ENCODE measurements around the gene USP43. TPM values are rescaled to one million over a fixed set of nuclear protein-coding genes. Genes with fewer than 3 reads are reported as not detected.

Gene USP43
- total and polyA plus RNA-seq, 4 donors: 0.33 to 0.88 TPM; not detected in 2

DNA sequence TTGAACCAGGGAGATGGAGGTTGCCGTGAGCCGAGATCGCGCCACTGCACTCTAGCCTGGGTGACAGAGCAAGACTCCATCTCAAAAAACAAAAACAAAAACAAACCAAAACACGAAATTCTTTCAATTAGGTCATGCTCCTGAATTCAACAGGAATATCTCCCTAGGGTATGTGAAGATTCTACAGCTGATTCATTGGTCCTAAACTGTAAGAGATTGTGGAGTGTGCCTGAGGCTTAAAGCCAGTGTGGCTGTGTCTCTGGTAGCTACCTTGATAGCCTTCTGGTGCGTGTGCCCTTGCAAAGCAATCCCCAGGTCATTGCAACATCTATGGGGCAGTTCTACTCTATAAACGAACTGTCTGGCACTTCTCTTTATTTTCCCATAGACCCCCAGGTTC lies 48.4 kb downstream of the USP43 start:
- no peaks in the 10 kb centered on the region for H3K36me3 ChIP-seq (ENCODE audit: control insufficient read depth in 1 of 2, insufficient read depth in 2 of 2, low read length in 1 of 2)
- H3K27ac ChIP-seq (ENCODE audit: low read depth in 1 of 2, low read length in 2 of 2): no peak overlapping the region
- no peaks in the 10 kb centered on the region for H3K27me3 ChIP-seq (ENCODE audit: control insufficient read depth in 1 of 2, insufficient read depth in 2 of 2, low read length in 1 of 2)
- intact Hi-C loops (cut with DNase I): no loop called here
- no peak overlapping the region for H3K4me3 ChIP-seq (ENCODE audit: low read length in 2 of 2)
- 80 to 81% methylated on average over 7 of the region's 7 CpGs for WGBS, 2 donors
- H3K4me1 ChIP-seq (ENCODE audit: control insufficient read depth in 1 of 2, insufficient read depth in 2 of 2, low read length in 2 of 2): no peaks in the 10 kb centered on the region
- H3K9me3 ChIP-seq (ENCODE audit: control insufficient read depth, low read length): peaks cover 4% of the 10 kb centered on the region
- DNase-seq: no peak
- ATAC-seq (ENCODE audit: low FRiP score): no peak

- Histone ChIP-seq H3K9me3 (ENCODE audit: control insufficient read depth, low read length) (peaks cover 3% of the 10 kb centered on the region), H3K36me3 (ENCODE audit: control insufficient read depth in 1 of 2, insufficient read depth in 2 of 2, low read length in 1 of 2) (no peaks in the 10 kb centered on the region), H3K4me1 (ENCODE audit: control insufficient read depth in 1 of 2, insufficient read depth in 2 of 2, low read length in 2 of 2) (no peaks in the 10 kb centered on the region), H3K4me3 (ENCODE audit: low read length in 2 of 2) (no peak overlapping the region), H3K27ac (ENCODE audit: low read depth in 1 of 2, low read length in 2 of 2) (no peak overlapping the region), H3K27me3 (ENCODE audit: control insufficient read depth in 1 of 2, insufficient read depth in 2 of 2, low read length in 1 of 2) (no peaks in the 10 kb centered on the region)
- WGBS, 2 donors: 88 to 90% methylated on average over 12 of the region's 12 CpGs
- intact Hi-C loops (cut with DNase I): no loop called here
- DNase-seq (no peak), ATAC-seq (ENCODE audit: low FRiP score) (no peak)
These were observed 51.1 kb downstream of the USP43 start for GRCh38 chr17:9696279-9697044.

- ATAC-seq (ENCODE audit: low FRiP score): no peak
- Histone ChIP-seq H3K4me3 (ENCODE audit: low read length in 2 of 2) (no peak overlapping the region), H3K36me3 (ENCODE audit: control insufficient read depth in 1 of 2, insufficient read depth in 2 of 2, low read length in 1 of 2) (no peaks in the 10 kb centered on the region), H3K27ac (ENCODE audit: low read depth in 1 of 2, low read length in 2 of 2) (no peak overlapping the region), H3K4me1 (ENCODE audit: control insufficient read depth in 1 of 2, insufficient read depth in 2 of 2, low read length in 2 of 2) (no peaks in the 10 kb centered on the region), H3K9me3 (ENCODE audit: control insufficient read depth, low read length) (peaks cover 3% of the 10 kb centered on the region), H3K27me3 (ENCODE audit: control insufficient read depth in 1 of 2, insufficient read depth in 2 of 2, low read length in 1 of 2) (no peaks in the 10 kb centered on the region)
- no peak for DNase-seq
- 66 to 74% methylated on average over 7 of the region's 7 CpGs for WGBS, 2 donors
- intact Hi-C loops (cut with DNase I): no loop called here
These were observed 54.8 kb downstream of the USP43 start for GRCh38 chr17:9700136-9700535.

DNA sequence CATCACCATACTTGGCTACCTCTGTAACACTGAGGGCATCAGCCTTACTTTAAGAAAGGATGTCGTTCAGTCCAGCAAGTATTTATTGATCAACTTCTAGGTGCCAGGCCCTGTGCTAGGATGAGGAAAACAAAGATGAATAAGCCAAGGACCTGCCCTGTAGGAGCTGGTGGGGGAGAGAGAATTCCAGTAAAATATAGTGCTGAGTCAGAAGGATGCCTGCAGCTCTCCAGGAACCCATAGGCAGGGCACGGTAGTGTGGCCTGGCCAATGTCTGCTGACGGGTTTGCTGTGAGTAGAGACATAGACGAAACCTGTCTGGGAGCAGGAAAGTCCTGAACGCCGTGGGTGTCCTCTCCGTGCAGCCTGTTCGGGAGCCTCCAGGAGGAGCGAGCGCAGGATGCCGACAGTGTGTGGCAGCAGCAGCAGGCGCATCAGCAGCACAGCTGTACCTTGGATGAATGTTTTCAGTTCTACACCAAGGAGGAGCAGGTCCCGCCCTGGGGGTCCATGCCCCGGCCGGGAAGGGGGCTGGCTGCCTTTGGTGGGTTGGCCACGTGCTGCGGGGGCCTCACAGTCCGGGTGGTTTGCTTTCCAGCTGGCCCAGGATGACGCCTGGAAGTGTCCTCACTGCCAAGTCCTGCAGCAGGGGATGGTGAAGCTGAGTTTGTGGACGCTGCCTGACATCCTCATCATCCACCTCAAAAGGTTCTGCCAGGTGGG lies 55.6 kb downstream of the USP43 start:
- intact Hi-C loops (cut with DNase I): no loop called here
- WGBS, 2 donors: 62 to 63% methylated on average over 20 of the region's 20 CpGs
- ATAC-seq (ENCODE audit: low FRiP score): no peak

GRCh38 chr17:9702482-9702881 lies 57.2 kb downstream of the USP43 start:
- no peaks in the 10 kb centered on the region for H3K4me1 ChIP-seq (ENCODE audit: control insufficient read depth in 1 of 2, insufficient read depth in 2 of 2, low read length in 2 of 2)
- H3K4me3 ChIP-seq (ENCODE audit: low read length in 2 of 2): no peak overlapping the region
- no peak for ATAC-seq (ENCODE audit: low FRiP score)
- no peak for DNase-seq
- 75 to 82% methylated on average over 9 of the region's 9 CpGs for WGBS, 2 donors
- H3K36me3 ChIP-seq (ENCODE audit: control insufficient read depth in 1 of 2, insufficient read depth in 2 of 2, low read length in 1 of 2): no peaks in the 10 kb centered on the region
- no peaks in the 10 kb centered on the region for H3K27me3 ChIP-seq (ENCODE audit: control insufficient read depth in 1 of 2, insufficient read depth in 2 of 2, low read length in 1 of 2)
- intact Hi-C loops (cut with DNase I): no loop called here
- H3K9me3 ChIP-seq (ENCODE audit: control insufficient read depth, low read length): peaks cover 1% of the 10 kb centered on the region
- H3K27ac ChIP-seq (ENCODE audit: low read depth in 1 of 2, low read length in 2 of 2): no peak overlapping the region

More for the DNA sequence above, 55.6 kb downstream of the USP43 start:
- H3K9me3 ChIP-seq (ENCODE audit: control insufficient read depth, low read length): peaks cover 3% of the 10 kb centered on the region
- H3K27ac ChIP-seq (ENCODE audit: low read depth in 1 of 2, low read length in 2 of 2): no peak overlapping the region
- no peak overlapping the region for H3K4me3 ChIP-seq (ENCODE audit: low read length in 2 of 2)
- H3K27me3 ChIP-seq (ENCODE audit: control insufficient read depth in 1 of 2, insufficient read depth in 2 of 2, low read length in 1 of 2): no peaks in the 10 kb centered on the region
- no peak for DNase-seq
- H3K36me3 ChIP-seq (ENCODE audit: control insufficient read depth in 1 of 2, insufficient read depth in 2 of 2, low read length in 1 of 2): no peaks in the 10 kb centered on the region
- H3K4me1 ChIP-seq (ENCODE audit: control insufficient read depth in 1 of 2, insufficient read depth in 2 of 2, low read length in 2 of 2): no peaks in the 10 kb centered on the region

- Histone ChIP-seq H3K27me3 (ENCODE audit: control insufficient read depth in 1 of 2, insufficient read depth in 2 of 2, low read length in 1 of 2) (no peaks in the 10 kb centered on the region), H3K9me3 (ENCODE audit: control insufficient read depth, low read length) (peaks cover 1% of the 10 kb centered on the region), H3K36me3 (ENCODE audit: control insufficient read depth in 1 of 2, insufficient read depth in 2 of 2, low read length in 1 of 2) (no peaks in the 10 kb centered on the region), H3K27ac (ENCODE audit: low read depth in 1 of 2, low read length in 2 of 2) (no peak overlapping the region), H3K4me1 (ENCODE audit: control insufficient read depth in 1 of 2, insufficient read depth in 2 of 2, low read length in 2 of 2) (no peaks in the 10 kb centered on the region), H3K4me3 (ENCODE audit: low read length in 2 of 2) (no peak overlapping the region)
- 33 to 46% methylated on average over 15 of the region's 15 CpGs for WGBS, 2 donors
- no peak for ATAC-seq (ENCODE audit: low FRiP score)
- no peak for DNase-seq
- intact Hi-C loops (cut with DNase I): no loop called here
These were observed 57.8 kb downstream of the USP43 start for GRCh38 chr17:9702914-9703780.

- no peak overlapping the region for H3K4me3 ChIP-seq (ENCODE audit: low read length in 2 of 2)
- H3K4me1 ChIP-seq (ENCODE audit: control insufficient read depth in 1 of 2, insufficient read depth in 2 of 2, low read length in 2 of 2): no peaks in the 10 kb centered on the region
- peaks cover 1% of the 10 kb centered on the region for H3K9me3 ChIP-seq (ENCODE audit: control insufficient read depth, low read length)
- H3K27ac ChIP-seq (ENCODE audit: low read depth in 1 of 2, low read length in 2 of 2): no peak overlapping the region
- no peak for ATAC-seq (ENCODE audit: low FRiP score)
- no peaks in the 10 kb centered on the region for H3K36me3 ChIP-seq (ENCODE audit: control insufficient read depth in 1 of 2, insufficient read depth in 2 of 2, low read length in 1 of 2)
- no peaks in the 10 kb centered on the region for H3K27me3 ChIP-seq (ENCODE audit: control insufficient read depth in 1 of 2, insufficient read depth in 2 of 2, low read length in 1 of 2)
- 21 to 36% methylated on average over 3 of the region's 3 CpGs for WGBS, 2 donors
- intact Hi-C loops (cut with DNase I): no loop called here
- DNase-seq: no peak
These were observed 58.4 kb downstream of the USP43 start for GRCh38 chr17:9703781-9704082.

GRCh38 chr17:9705745-9706144 lies 60.4 kb downstream of the USP43 start:
- Histone ChIP-seq H3K9me3 (ENCODE audit: control insufficient read depth, low read length) (no peaks in the 10 kb centered on the region), H3K27me3 (ENCODE audit: control insufficient read depth in 1 of 2, insufficient read depth in 2 of 2, low read length in 1 of 2) (no peaks in the 10 kb centered on the region), H3K36me3 (ENCODE audit: control insufficient read depth in 1 of 2, insufficient read depth in 2 of 2, low read length in 1 of 2) (no peaks in the 10 kb centered on the region), H3K4me3 (ENCODE audit: low read length in 2 of 2) (no peak overlapping the region), H3K27ac (ENCODE audit: low read depth in 1 of 2, low read length in 2 of 2) (no peak overlapping the region), H3K4me1 (ENCODE audit: control insufficient read depth in 1 of 2, insufficient read depth in 2 of 2, low read length in 2 of 2) (no peaks in the 10 kb centered on the region)
- 86 to 95% methylated on average over 1 of the region's 1 CpG for WGBS, 2 donors
- intact Hi-C loops (cut with DNase I): no loop called here
- no peak for ATAC-seq (ENCODE audit: low FRiP score)
- DNase-seq: no peak

Data from aorta (tissue), 5 donors.